AG09319 (cell line): ENCODE measurements around the gene SOBP.
"Not testable (repeated sequence)": the region's sequence is repeated elsewhere in the genome, so short reads cannot be mapped to it uniquely, and the experiment has no call there.

Experiments used
- DNase-seq: peaks from one replicate; pipeline ENCODE4 v3.0.0-alpha.2; 2010; ENCODE audit warnings: low read depth; ENCODE audit errors: extremely low read depth
- TF ChIP-seq, protein P1 (sequence below): IDR thresholded peaks from 2 replicates; pipeline ENCODE4 v1.5.1; 2011; ENCODE audit warnings: low read depth, mild to moderate bottlenecking, inconsistent platforms, low read length, moderate library complexity

The SOBP gene

DNA sequence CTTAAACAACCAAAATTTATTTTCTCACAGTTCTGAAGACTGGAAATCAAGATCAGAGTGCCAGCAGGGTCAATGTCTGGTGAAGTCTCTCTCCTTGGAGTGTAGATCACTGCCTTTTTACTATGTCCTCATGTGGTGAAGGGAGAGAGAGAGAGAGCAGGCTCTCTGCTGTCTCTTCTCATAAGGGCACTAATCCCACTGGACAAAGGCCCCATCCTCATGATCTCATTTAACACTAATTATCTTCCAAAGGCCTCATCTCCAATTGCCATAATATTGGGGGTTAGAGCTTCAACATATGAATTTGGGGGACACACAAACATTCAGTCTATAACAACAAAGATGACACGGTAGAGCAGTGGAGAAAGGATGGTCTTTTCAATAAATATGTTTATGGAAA lies 27.4 kb downstream of the SOBP start:
- DNase-seq = no peak
- TF ChIP-seq, protein P1, sequence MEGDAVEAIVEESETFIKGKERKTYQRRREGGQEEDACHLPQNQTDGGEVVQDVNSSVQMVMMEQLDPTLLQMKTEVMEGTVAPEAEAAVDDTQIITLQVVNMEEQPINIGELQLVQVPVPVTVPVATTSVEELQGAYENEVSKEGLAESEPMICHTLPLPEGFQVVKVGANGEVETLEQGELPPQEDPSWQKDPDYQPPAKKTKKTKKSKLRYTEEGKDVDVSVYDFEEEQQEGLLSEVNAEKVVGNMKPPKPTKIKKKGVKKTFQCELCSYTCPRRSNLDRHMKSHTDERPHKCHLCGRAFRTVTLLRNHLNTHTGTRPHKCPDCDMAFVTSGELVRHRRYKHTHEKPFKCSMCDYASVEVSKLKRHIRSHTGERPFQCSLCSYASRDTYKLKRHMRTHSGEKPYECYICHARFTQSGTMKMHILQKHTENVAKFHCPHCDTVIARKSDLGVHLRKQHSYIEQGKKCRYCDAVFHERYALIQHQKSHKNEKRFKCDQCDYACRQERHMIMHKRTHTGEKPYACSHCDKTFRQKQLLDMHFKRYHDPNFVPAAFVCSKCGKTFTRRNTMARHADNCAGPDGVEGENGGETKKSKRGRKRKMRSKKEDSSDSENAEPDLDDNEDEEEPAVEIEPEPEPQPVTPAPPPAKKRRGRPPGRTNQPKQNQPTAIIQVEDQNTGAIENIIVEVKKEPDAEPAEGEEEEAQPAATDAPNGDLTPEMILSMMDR = no peak

DNA sequence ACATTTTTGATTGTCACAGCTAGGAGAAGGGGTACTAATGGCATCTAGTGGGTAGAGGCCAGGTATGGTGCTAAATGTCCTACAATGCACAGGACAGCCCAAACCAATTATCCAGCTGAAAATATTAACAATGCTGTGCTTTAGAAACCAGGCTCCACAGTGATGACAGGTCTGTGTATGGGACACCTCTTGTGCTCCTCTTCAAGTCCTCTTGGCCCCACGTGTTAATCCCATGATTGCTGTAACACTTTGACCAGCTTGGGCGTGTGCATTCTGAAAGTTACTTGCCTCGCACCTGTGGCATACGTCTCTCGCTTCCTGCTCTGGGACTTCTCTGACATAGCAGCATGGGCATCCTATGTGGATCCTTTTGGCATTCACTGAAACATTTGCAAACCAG lies 29.3 kb downstream of the SOBP start:
- DNase-seq = not testable (repeated sequence)

DNA sequence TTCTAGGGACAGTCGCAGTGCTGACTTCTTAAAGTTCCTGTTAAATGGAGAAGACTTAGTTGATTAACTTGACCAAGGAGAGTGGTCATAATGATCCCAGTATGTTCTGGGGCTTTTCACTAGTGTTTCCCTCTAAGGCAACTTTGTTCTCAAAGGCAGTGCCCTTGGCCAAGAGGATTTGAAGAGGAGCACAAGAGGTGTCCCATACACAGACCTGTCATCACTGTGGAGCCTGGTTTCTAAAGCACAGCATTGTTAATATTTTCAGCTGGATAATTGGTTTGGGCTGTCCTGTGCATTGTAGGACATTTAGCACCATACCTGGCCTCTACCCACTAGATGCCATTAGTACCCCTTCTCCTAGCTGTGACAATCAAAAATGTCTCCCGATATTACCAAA lies 30.8 kb downstream of the SOBP start:
- DNase-seq = not testable (repeated sequence)

DNA sequence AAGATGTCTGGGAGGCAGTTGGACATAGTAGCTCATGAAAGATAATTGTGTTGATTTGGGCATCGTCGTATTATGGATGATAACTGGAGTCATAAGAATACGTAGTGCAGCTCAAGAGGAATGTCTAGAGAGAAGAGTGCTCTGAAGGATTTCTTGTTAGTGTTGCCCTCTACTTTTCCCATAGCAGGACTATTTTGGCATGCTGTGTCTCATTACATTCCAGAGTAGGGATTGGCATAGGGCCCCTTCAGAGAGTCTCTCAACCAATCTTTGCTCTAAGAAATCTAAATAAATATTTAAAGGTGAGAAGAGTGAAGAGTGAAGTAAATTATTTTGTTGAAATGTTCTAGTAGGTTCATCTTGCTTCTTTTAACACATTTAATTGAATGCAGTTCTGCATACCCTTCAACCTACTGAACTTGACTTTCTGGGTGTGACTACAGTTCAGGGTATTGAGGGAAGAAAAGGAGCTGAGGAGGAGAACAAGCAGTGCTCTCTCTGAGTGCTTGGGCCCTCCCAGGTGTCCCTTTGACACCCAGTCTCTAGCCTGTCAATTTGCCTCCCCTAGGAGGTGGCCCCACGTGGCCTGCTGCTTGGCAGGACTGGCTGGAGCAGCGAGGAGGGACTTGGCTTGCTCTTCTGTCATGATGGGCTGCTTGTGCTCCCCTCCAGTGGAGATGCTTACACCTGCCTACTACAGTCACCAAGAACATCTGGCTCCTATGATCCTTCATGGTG lies 33.3 kb downstream of the SOBP start:
- DNase-seq = no peak

DNA sequence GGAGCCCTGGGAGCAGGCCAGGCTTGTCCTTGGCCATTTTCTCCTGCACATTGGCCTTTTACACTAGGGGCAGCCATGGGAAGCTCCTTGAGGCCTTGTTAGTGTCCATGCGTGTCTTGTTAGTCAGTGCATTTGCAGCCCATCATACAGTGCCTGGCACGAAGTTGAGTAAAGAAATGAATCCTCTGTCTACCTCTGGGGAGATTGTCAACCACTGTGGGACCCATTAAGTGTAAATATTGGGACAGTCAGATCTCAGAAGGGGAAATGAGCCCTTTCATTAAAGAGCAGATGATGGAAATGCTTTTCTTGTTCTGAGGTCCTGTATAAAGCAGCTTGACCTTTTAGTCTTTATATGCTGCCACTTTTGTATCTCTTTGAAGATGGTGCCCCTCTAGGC lies 33.9 kb downstream of the SOBP start:
- TF ChIP-seq, protein P1 = no peak
- DNase-seq = no peak

More for the DNA sequence above, 33.3 kb downstream of the SOBP start:
- TF ChIP-seq, protein P1 = no peak

DNA sequence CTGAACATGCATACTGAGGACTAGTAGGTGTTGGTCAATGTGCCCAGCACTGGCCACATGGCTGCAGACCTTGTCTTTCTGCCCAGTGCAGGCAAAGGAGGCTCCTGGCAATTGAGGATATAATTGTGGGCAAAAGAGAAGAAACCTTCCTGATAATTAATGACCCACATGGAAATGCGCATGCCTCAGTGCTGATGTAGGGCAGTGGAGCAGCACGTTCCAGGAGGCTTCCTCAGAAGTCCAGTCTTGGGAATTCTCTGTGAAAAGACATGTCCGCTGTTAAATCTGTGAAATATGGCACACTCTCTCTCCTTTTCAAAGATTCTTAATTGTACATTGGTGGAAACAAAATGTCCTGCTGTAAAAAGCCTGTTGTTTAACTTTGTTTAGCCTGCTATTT lies 34.7 kb downstream of the SOBP start:
- no peak for DNase-seq
- TF ChIP-seq, protein P1 = no peak

DNA sequence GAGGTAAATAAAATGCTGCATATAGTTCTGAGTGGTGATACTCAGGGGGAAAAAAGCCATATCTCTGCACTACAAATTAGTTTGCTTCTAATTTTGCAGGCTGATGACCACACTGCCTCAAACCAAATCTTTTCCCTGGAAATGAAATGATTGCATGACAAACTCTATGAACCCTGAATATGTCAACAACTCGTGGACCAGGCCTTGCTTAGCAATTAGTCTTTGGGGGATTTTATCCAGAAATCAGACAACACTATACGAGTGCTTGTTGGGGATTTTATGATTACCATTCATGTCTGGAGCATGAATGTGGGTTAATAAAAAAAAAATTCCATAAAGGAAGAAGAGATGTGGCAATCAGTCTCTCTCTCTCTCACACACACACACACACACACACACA lies 42.0 kb downstream of the SOBP start:
- TF ChIP-seq, protein P1 = no peak
- no peak for DNase-seq

DNA sequence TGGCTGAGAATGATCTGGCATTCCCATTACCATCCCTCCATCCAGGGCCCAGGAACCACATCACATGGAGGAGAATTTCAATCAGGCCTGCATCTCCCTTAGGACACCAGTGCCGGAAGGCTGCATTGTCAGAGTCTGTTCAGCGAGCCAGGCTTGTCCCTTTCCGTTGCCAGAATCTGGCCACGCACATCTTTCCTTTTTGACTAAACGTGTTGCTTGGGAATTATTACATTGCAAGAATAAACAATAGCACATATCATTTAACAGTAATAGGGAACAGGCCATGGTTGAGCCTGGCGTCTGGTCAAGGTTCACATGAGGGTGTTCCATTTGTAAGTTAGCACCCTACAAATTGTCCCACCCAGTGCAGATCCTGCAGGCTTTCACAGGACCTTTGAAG lies 42.8 kb downstream of the SOBP start:
- TF ChIP-seq, protein P1 = no peak
- DNase-seq = no peak
